Keratinocyte (primary cell): ENCODE measurements around the gene PIH1D1. TPM values are rescaled to one million over a fixed set of nuclear protein-coding genes. Genes with fewer than 3 reads are reported as not detected.

ENCODE experiments used
- DNase-seq: peaks from one replicate; pipeline ENCODE4 v3.0.0-alpha.2; 2011; ENCODE audit warnings: low read depth, missing footprints, low spot score
- FAIRE-seq: peaks from 2 replicates; lab custom pipeline; 2011; peaks lifted over from hg19 to GRCh38; lab: Jason Lieb, UNC
- H2AFZ ChIP-seq: 2 replicates; pipeline ENCODE4 v1.6.0; 2012; ENCODE audit warnings: low read length, control low read depth, inconsistent platforms; ENCODE audit not compliant: control insufficient read depth
- H3K27ac ChIP-seq: 2 replicates; pipeline ENCODE4 v1.5.1; 2011; ENCODE audit warnings: low read length; ENCODE audit not compliant: control insufficient read depth, insufficient read depth
- H3K27me3 ChIP-seq: 3 replicates; pipeline ENCODE4 v1.6.0; 2011; ENCODE audit warnings: low read length; ENCODE audit not compliant: control insufficient read depth, insufficient read depth; ENCODE audit errors: extremely low read depth
- H3K36me3 ChIP-seq, 2 experiments: 2 replicates in 1 of 2; 3 replicates in 1 of 2; pipeline ENCODE4 v1.5.1; 2011; ENCODE audit warnings: low read length in 2 of 2, mild to moderate bottlenecking in 1 of 2; ENCODE audit not compliant: control insufficient read depth in 2 of 2, insufficient read depth in 2 of 2; ENCODE audit errors: extremely low read depth in 1 of 2
- H3K4me1 ChIP-seq: 3 replicates; pipeline ENCODE4 v1.5.1; 2011; ENCODE audit warnings: low read length; ENCODE audit not compliant: control insufficient read depth, insufficient read depth; ENCODE audit errors: extremely low read depth
- H3K4me2 ChIP-seq: 3 replicates; pipeline ENCODE4 v1.6.0; 2011; ENCODE audit warnings: low read depth, low read length; ENCODE audit not compliant: control insufficient read depth, insufficient read depth; ENCODE audit errors: extremely low read depth
- H3K4me3 ChIP-seq, 3 experiments: fragments of 200-600 bp in 1 of 3; sonication (generic) in 1 of 3; 2 replicates in 2 of 3; 3 replicates in 1 of 3; pipeline ENCODE4 v1.5.1; 2011 to 2016; ENCODE audit warnings: low read length in 3 of 3, mild to moderate bottlenecking in 3 of 3, control low read depth in 2 of 3, inconsistent platforms in 1 of 3, low read depth in 1 of 3, mixed read lengths in 1 of 3, mixed run types in 1 of 3, moderate library complexity in 1 of 3; ENCODE audit not compliant: control insufficient read depth in 2 of 3, insufficient read depth in 2 of 3; ENCODE audit errors: extremely low read depth in 1 of 3
- H3K79me2 ChIP-seq: 2 replicates; pipeline ENCODE4 v1.6.0; 2012; ENCODE audit warnings: low read length; ENCODE audit not compliant: control insufficient read depth, insufficient read depth
- H3K9ac ChIP-seq: 3 replicates; pipeline ENCODE4 v1.6.0; 2011; ENCODE audit warnings: low read length; ENCODE audit not compliant: control insufficient read depth, insufficient read depth; ENCODE audit errors: extremely low read depth
- H3K9me1 ChIP-seq: 3 replicates; pipeline ENCODE4 v1.6.0; 2011; ENCODE audit warnings: low read length; ENCODE audit not compliant: control insufficient read depth, insufficient read depth; ENCODE audit errors: extremely low read depth
- H3K9me3 ChIP-seq: 2 replicates; pipeline ENCODE4 v1.5.1; 2012; ENCODE audit warnings: low read depth, low read length; ENCODE audit not compliant: control insufficient read depth
- H4K20me1 ChIP-seq: 3 replicates; pipeline ENCODE4 v1.6.0; 2011; ENCODE audit warnings: low read length; ENCODE audit not compliant: control insufficient read depth, insufficient read depth; ENCODE audit errors: extremely low read depth
- EZH2 ChIP-seq: IDR thresholded peaks from one replicate; pipeline ENCODE4 v1.6.1; 2012; ENCODE audit warnings: inconsistent platforms, mild to moderate bottlenecking, low read length, moderate library complexity
- dilution Hi-C: fragments of 300-500 bp; cut with MboI; formaldehyde crosslinking; loops from one replicate; pipeline ENCODE4 v1.7.0; 2020; ENCODE audit warnings: low sequenced_read_pairs; ENCODE audit not compliant: extremely low pct_ligation_motif_present
- polyA plus RNA-seq, 5 experiments: library from polyadenylated mRNA; depleted of rRNA in 3 of 5; stranded (reverse) in 3 of 5; stranded (forward) in 1 of 5; unstranded in 1 of 5; fragments of >200 nt; gene quantifications; 1 replicate in 1 of 5; 2 replicates in 3 of 5; 3 replicates in 1 of 5; pipeline versions ENCODE4 v1.2.1 to v1.2.3, GENCODE V29; 2011 to 2012; ENCODE audit warnings: missing spikeins in 2 of 5, low read depth in 1 of 5, low replicate concordance in 1 of 5
- TF ChIP-seq, protein P1 (sequence below), 3 experiments: IDR thresholded peaks in 1 of 3; conservative IDR thresholded peaks in 1 of 3; optimal IDR thresholded peaks in 1 of 3; 2 replicates in 2 of 3; 3 replicates in 1 of 3; pipeline versions ENCODE3 to v1.5.1; 2011; ENCODE audit warnings: low read length in 3 of 3, mild to moderate bottlenecking in 3 of 3, moderate library complexity in 2 of 3, control low read depth in 1 of 3, inconsistent platforms in 1 of 3; ENCODE audit not compliant: insufficient read depth in 2 of 3; ENCODE audit errors: extremely low read depth in 1 of 3

PIH1D1 gene
- polyA plus RNA-seq, 1 donor (not counting 4 experiments of a cell fraction or from before 2014, with no cell fraction given), result 37.8 TPM

DNA sequence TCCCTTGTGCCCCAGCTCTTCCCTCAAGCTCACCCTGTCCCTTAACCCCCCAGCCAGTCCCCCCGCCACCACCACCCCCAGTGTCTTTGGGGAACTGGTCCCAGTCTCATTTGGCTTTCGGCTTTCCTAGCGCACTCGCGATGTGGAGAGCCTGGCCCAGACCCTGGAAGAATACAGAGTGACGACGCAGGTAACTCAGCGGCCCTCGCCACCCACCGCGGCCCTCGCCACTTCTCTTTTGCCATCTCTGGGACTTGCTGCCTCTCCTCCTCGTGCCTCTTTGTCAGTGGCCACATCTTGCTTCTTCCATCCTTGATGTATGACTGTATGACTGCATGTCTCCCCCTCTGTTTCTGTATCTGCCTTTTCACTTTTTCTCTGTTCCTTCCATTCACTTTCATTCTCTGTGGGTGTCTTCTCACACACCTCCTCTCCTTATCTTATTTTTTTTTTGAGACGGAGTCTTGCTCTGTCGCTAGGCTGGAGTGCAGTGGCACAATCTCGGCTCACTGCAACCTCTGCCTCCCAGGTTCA, 44.1 kb downstream of the PIH1D1 start:
- Histone ChIP-seq H3K4me2 (no peak overlapping the region), H3K27ac (no peak overlapping the region), H4K20me1 (no peaks in the 10 kb centered on the region), H3K9me1 (no peaks in the 10 kb centered on the region), H2AFZ (no peak overlapping the region), H3K9me3 (no peaks in the 10 kb centered on the region), H3K79me2 (no peaks in the 10 kb centered on the region), H3K27me3 (no peaks in the 10 kb centered on the region), H3K9ac (no peak overlapping the region), H3K4me3 (no peak overlapping the region), H3K4me1 (peaks cover 6% of the 10 kb centered on the region), H3K36me3 (no peaks in the 10 kb centered on the region)
- dilution Hi-C loops, result no loop called here
- no peak for TF ChIP-seq EZH2
- TF ChIP-seq, protein P1, sequence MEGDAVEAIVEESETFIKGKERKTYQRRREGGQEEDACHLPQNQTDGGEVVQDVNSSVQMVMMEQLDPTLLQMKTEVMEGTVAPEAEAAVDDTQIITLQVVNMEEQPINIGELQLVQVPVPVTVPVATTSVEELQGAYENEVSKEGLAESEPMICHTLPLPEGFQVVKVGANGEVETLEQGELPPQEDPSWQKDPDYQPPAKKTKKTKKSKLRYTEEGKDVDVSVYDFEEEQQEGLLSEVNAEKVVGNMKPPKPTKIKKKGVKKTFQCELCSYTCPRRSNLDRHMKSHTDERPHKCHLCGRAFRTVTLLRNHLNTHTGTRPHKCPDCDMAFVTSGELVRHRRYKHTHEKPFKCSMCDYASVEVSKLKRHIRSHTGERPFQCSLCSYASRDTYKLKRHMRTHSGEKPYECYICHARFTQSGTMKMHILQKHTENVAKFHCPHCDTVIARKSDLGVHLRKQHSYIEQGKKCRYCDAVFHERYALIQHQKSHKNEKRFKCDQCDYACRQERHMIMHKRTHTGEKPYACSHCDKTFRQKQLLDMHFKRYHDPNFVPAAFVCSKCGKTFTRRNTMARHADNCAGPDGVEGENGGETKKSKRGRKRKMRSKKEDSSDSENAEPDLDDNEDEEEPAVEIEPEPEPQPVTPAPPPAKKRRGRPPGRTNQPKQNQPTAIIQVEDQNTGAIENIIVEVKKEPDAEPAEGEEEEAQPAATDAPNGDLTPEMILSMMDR (optimal IDR thresholded peaks at IDR 0.05 in 1 of 3, IDR thresholded peaks at IDR 0.05 in 1 of 3, conservative IDR thresholded peaks at IDR 0.05 in 1 of 3; ENCODE audit: extremely low read depth in 1 of 3, insufficient read depth in 2 of 3, low read length in 3 of 3), result no peak
- DNase-seq (no peak), FAIRE-seq (no peak)

DNA sequence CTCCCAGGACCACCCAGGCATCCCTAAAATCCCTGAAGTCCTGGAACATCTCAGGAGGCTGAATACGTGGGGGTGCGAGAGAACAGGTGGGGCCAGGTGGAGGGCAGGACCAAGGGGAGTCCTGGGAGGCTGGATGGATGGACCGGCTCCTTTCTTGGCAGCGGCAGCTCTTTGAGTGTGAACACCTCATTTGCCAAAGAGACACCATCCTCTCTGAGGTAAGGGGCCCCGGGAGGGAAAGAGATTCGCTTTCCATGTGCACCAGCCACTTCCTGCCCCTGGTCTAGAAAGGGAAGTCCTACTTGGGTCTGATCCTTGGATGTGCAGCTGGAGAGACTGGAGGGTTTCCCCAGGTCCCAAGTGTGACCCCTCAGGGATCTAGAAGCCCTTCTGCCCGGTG, 44.5 kb downstream of the PIH1D1 start:
- dilution Hi-C loops, result no loop called here
- H2AFZ ChIP-seq, result no peak overlapping the region

More for the DNA sequence above, 44.5 kb downstream of the PIH1D1 start:
- Histone ChIP-seq H3K36me3 (no peaks in the 10 kb centered on the region), H3K4me2 (no peak overlapping the region), H3K27me3 (no peaks in the 10 kb centered on the region), H3K27ac (no peak overlapping the region), H3K4me1 (peaks cover 6% of the 10 kb centered on the region), H3K9ac (no peak overlapping the region), H3K9me1 (no peaks in the 10 kb centered on the region), H3K4me3 (no peak overlapping the region), H3K79me2 (no peaks in the 10 kb centered on the region), H4K20me1 (no peaks in the 10 kb centered on the region), H3K9me3 (no peaks in the 10 kb centered on the region)
- DNase-seq, result no peak
- TF ChIP-seq, protein P1 (optimal IDR thresholded peaks at IDR 0.05 in 1 of 3, IDR thresholded peaks at IDR 0.05 in 1 of 3, conservative IDR thresholded peaks at IDR 0.05 in 1 of 3; ENCODE audit: extremely low read depth in 1 of 3, insufficient read depth in 2 of 3, low read length in 3 of 3), result no peak
- no peak for TF ChIP-seq EZH2
- FAIRE-seq, result no peak
